LNCAP (cell line): ENCODE measurements around the gene ZNF423.

Experiments used
- TF ChIP-seq, protein P1 (sequence below): fragments of 450-650 bp; IDR thresholded peaks from 2 replicates; pipeline ENCODE4 v1.5.1; 2017; ENCODE audit warnings: mild to moderate bottlenecking

Gene ZNF423

DNA sequence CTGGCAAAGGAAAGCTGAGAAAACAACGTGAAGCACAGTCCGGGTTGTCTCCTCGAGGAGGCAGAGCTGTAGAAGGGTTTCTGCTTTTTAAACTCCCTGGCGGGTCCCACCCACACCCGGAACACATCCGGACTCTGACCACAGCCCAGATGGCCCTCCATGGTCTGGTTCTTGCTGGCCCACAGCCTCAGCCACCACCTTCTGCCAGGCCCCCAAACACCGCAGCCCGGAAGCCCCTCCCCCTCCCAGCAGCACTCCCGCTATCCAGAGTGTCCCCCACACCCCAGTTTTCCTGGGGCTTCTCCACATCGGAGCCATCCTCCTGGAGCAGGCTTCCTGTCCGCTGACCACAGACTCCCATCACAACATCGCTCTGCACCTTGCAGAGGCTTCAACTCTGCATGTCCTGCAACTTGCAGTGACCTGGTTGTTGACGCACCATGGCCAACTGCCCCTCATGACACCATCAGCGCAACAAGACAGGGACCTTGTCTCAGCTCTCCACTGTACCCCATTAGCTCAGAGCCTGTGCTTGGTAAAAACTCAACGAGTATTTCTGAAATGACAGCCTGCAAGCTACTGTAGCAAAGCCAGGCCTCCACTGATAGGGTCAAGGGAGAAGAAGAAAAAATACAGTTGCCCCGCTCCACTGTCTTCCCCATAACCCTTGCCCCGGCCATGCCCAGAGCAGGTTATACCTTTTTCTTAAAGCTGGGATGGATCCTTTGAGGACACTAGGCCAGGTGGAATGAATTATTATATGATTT lies 352.5 kb downstream of the ZNF423 start:
- TF ChIP-seq, protein P1, sequence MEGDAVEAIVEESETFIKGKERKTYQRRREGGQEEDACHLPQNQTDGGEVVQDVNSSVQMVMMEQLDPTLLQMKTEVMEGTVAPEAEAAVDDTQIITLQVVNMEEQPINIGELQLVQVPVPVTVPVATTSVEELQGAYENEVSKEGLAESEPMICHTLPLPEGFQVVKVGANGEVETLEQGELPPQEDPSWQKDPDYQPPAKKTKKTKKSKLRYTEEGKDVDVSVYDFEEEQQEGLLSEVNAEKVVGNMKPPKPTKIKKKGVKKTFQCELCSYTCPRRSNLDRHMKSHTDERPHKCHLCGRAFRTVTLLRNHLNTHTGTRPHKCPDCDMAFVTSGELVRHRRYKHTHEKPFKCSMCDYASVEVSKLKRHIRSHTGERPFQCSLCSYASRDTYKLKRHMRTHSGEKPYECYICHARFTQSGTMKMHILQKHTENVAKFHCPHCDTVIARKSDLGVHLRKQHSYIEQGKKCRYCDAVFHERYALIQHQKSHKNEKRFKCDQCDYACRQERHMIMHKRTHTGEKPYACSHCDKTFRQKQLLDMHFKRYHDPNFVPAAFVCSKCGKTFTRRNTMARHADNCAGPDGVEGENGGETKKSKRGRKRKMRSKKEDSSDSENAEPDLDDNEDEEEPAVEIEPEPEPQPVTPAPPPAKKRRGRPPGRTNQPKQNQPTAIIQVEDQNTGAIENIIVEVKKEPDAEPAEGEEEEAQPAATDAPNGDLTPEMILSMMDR: no peak

DNA sequence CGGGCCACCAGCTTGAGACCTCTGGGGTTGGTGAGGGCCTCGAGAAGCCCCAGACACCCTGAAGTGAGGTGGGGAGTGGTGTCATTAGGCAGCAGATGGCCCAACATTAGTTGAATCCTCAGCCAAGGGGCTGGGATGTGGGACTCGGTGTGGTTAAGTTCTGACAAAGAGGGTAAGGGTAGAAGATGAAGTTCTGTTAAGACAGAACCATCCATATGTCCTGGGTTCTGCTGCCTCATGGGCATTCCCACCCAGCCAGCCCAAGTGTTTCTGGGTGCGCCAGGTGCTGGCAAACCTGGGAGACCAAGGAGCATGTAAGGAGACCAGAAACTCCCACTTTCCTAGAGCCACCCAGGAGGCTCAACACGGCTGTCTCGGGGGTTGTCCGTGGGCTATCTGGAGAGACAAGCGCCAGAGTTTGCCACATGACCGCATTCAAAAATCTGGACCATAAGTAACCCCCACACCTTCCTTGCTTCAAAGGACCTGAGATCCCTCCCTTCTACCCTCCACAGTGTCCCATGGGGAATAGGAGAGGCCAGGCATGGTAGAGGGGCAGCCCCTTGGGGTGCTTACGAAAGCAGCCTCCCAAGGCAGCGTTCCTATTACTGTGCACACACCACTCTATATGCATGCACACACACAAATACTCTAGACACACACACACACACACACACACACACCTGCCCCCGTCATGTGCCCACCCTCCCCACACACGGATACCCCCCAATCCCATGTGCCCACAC lies 353.6 kb downstream of the ZNF423 start:
- TF ChIP-seq, protein P1: no peak

DNA sequence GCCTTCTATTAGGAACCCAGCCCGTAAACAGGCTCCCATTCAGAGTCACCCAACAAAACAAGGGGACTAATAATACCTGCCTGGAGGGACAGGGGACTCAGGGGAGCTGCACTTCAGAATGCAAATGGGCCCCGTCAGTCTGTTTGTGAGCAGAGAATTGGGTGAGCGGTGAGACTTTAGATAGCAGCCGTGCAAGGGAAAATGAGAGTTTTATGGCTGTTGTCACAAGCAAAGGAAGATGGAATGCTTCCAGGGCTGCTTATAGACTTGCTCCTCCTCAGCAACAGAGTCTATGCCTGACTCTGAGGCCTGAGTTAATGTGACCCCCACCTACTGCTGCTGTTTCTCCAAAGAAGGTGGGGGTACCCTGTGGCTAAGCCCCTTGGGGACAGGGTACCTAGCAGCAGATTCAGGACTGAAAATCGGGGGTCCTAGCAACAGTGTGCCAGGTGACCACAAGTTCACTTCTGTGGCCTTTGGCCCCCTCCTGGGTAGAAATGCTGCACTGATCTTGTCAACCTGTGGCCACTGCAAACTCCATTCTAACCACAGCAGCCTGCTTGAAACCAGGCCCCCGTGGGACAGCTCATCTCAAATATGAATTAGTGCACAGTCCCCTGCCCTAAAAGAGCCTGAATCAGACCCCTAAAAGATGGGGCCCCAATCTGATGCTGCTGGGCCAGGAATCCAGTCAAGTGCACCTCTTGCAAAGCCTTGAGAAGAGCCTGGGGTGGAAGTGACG lies 355.9 kb downstream of the ZNF423 start:
- TF ChIP-seq, protein P1: no peak

DNA sequence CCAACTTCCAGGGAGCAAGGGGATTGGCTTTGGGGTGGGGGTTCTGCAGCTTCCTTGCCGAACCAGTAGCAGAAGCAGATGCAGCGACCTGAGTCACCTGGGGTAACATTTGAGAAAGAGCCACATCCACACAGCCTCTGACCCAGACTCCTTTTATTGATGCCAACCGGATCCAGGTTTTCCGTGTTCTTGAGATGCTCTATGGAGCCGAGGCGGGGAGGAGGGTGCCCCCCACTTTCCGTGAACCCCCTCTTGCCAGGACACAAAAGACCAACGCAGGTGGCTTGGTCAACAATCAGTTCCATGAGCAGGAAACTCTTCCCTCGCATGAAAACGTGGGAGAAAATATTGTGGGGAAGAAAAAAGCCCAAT lies 356.5 kb downstream of the ZNF423 start:
- TF ChIP-seq, protein P1: no peak

DNA sequence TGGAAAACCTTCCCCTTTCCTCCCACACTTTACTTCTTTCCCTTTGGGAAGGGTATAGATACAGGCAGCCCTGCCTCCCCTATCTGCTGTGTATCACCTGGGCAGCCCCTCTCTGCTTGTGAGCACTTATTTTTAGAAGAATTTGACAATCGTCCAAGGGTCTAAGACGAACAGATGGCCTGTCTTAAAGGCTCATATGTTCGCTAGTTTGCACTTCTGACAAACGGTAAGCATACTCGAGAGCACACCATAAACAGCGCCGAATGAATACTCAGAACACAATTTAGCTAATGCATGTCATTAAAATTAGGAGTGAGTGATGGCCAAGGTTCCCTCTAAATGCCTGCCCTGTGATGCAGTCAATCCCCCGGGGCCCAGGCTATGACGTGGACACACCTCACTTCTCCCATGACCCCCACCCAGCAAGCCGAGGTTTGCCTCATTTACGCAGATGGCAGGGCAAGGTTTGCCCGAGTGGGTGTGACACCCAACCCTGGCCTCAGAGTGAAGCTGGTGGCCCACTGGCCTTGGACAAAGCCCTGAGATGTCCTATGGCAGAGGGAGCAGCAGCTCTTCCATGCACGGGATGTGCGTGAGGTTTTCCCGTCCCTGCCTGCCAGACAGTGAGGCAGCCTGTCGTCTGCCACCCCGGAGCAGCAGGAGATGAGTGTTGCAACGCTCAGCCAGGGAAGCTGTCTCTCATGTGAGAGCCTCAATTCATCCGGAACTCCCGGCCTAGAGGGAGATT lies 357.1 kb downstream of the ZNF423 start:
- TF ChIP-seq, protein P1: no peak

DNA sequence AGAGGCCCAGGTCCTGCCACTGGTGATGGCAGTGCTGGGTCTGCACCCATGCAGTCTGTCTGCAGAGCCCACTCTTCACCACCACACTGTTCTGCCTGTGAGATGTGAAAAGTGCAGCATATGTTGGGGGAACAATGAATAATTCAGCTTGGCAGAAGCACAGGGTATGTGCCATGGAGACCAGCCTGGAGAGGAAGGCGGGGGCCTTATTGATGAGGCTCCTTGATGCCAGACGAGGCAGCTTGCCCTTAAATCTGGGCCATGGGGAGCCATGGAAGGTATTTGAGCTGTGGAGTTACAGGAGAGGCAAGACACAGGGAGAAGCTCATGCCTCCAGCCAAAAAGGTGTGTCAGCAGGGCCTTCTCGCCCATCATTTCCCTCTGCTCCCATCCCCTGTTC lies 357.6 kb downstream of the ZNF423 start:
- TF ChIP-seq, protein P1: no peak

DNA sequence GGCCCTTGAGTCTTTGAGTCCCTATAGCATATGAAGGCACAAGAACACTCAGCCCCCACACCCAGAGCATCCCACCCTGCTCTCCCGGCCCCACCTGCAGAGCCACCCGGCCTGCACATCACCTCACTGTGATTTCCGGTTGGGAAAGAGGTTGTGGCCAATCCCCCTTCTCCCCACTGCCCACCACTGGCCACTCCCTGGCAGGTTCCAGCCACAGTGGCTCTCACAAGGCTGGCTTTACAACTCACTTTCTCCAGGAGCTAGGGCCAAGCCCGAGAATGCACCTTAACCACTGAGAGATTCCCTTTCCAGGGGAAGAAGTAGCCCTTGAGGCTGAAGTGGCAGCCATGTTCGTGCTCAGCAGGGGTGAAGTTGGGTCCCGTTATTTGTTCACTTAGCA lies 358.4 kb downstream of the ZNF423 start:
- TF ChIP-seq, protein P1: no peak
